ENCODE data around the gene ZNF544.
A peak's percentile ranks its signal among the peaks of the same experiment; 100 is the strongest.

The ZNF544 gene

GRCh38 chr19:58228585-58229254 lies at the start of gene ZNF544:
ZNF544 (plus strand) TSS chr19:58228914; CDS start chr19:58244024, 15,110 bp downstream.
- peak; percentile 43 to 58 for DNase-seq

GRCh38 chr19:58181902-58182576 lies 46.7 kb upstream of the ZNF544 start:
- DNase-seq: peak; percentile 49 to 61

GRCh38 chr19:58182577-58182988 lies 46.1 kb upstream of the ZNF544 start:
- DNase-seq: peak in 1 of 2 experiments; percentile 60

- DNase-seq: peak; percentile 59 to 66
Observed at GRCh38 chr19:58182989-58183816, 45.5 kb upstream of the ZNF544 start, which contains the start of gene ZNF274. ZNF274 (plus strand) TSS chr19:58183061; CDS start chr19:58183966, 905 bp downstream.

- DNase-seq: no peak
Observed at GRCh38 chr19:58183817-58184215, 44.9 kb upstream of the ZNF544 start.

- no peak for DNase-seq
Observed at GRCh38 chr19:58196901-58197616, 31.7 kb upstream of the ZNF544 start.

- no peak for DNase-seq
Observed at GRCh38 chr19:58203814-58204475, 24.8 kb upstream of the ZNF544 start.

GRCh38 chr19:58204566-58204965 lies 24.1 kb upstream of the ZNF544 start:
- no peak for DNase-seq

- DNase-seq: no peak
Observed at GRCh38 chr19:58209577-58209976, 19.1 kb upstream of the ZNF544 start.

GRCh38 chr19:58212336-58213074 lies 16.2 kb upstream of the ZNF544 start:
- DNase-seq: no peak

- no peak for DNase-seq
Observed at GRCh38 chr19:58213075-58213369, 15.7 kb upstream of the ZNF544 start.

- no peak for DNase-seq
Observed at GRCh38 chr19:58217069-58217481, 11.6 kb upstream of the ZNF544 start.

- no peak for DNase-seq
Observed at GRCh38 chr19:58217607-58218391, 10.9 kb upstream of the ZNF544 start.

GRCh38 chr19:58218899-58219298 lies 9.8 kb upstream of the ZNF544 start:
- DNase-seq: peak; percentile 32 to 46

- no peak for DNase-seq
Observed at GRCh38 chr19:58227964-58228584, 640 bp upstream of the ZNF544 start.

- DNase-seq: no peak
Observed at GRCh38 chr19:58229255-58229639, 533 bp downstream of the ZNF544 start.

- DNase-seq: no peak
Observed at GRCh38 chr19:58237324-58237723, 8.6 kb downstream of the ZNF544 start.

- no peak for DNase-seq
Observed at GRCh38 chr19:58243351-58243750, 14.6 kb downstream of the ZNF544 start.

- no peak for DNase-seq
Observed at GRCh38 chr19:58248886-58249285, 20.2 kb downstream of the ZNF544 start.

- no peak for DNase-seq
Observed at GRCh38 chr19:58252102-58252685, 23.5 kb downstream of the ZNF544 start.

Measured in AML-193 (cell line).